NCI-H2107 (cell line): ENCODE results near the gene EWSR1.

ENCODE experiments used
- DNase-seq: peaks from one replicate; lab custom pipeline; 2025; lab: John Stamatoyannopoulos, UW

The EWSR1 gene

GRCh38 chr22:29306835-29307595, 38.9 kb downstream of the EWSR1 start:
- no peak for DNase-seq

GRCh38 chr22:29307596-29308147, 39.6 kb downstream of the EWSR1 start:
- DNase-seq = no peak

GRCh38 chr22:29308148-29308790, 40.2 kb downstream of the EWSR1 start:
- DNase-seq = no peak

- no peak for DNase-seq
These were observed 40.8 kb downstream of the EWSR1 start for GRCh38 chr22:29308791-29309262.

GRCh38 chr22:29309332-29310064, 41.4 kb downstream of the EWSR1 start:
- no peak for DNase-seq

GRCh38 chr22:29310065-29310862, 42.2 kb downstream of the EWSR1 start:
- no peak for DNase-seq

- no peak for DNase-seq
These were observed 42.8 kb downstream of the EWSR1 start for GRCh38 chr22:29310863-29311339.

GRCh38 chr22:29311464-29312217, 43.6 kb downstream of the EWSR1 start:
- DNase-seq = no peak

GRCh38 chr22:29312218-29313125, 44.4 kb downstream of the EWSR1 start:
- no peak for DNase-seq

- no peak for DNase-seq
These were observed 45.1 kb downstream of the EWSR1 start for GRCh38 chr22:29313126-29313575.

GRCh38 chr22:29313576-29314466, 45.8 kb downstream of the EWSR1 start:
- DNase-seq = no peak

- DNase-seq = no peak
These were observed 46.6 kb downstream of the EWSR1 start for GRCh38 chr22:29314537-29315285.

- no peak for DNase-seq
These were observed 47.4 kb downstream of the EWSR1 start, which contains the start of gene RASL10A for GRCh38 chr22:29315286-29316140. Gene RASL10A, minus strand, starts transcription at chr22:29315697. Its CDS starts 451 bp downstream, at chr22:29315246.

- DNase-seq = no peak
These were observed 48.2 kb downstream of the EWSR1 start for GRCh38 chr22:29316141-29316828.

GRCh38 chr22:29317827-29318454, 49.9 kb downstream of the EWSR1 start:
- no peak for DNase-seq

- DNase-seq = no peak
These were observed 51.0 kb downstream of the EWSR1 start for GRCh38 chr22:29319072-29319471.
